HS-5 (cell line): ENCODE results near the gene TSPAN8.
"Not testable (repeated sequence)": the region's sequence is repeated elsewhere in the genome, so short reads cannot be mapped to it uniquely, and the experiment has no call there.

ENCODE experiments used
- DNase-seq: peaks from one replicate; pipeline ENCODE4 v3.0.0-alpha.2; 2012; ENCODE audit warnings: low read depth

TSPAN8 gene

DNA sequence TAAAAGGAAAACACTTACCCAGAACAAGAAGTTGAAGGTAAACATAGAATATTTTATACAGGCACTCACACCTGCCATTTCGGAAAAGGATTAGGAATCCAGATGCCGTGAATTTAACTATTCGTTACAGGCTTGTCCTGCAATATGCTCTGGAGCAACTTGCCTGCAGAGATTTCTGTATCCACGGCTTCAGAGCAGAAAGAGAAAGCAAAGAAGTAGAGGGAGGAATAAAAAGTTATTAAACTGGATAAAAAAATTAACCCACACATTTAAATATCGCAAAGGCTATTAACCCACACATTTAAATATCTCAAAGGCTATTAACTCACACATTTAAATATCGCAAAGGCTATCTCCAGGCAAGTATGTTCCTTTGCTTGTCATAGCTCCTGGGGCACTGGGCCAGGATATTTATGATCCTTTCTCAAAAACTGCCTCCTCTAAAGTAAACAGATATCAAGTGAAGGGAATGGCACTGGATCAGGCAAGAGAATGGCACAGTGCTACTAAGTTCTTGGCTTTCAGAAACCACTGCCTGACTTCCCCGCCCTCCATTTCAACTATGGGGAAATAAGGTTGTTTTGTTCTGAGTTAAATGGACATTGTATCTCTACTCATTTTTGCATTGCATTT, at the start of gene TSPAN8:
Gene TSPAN8 (minus strand): TSS at position 399 of the 633 bp plus-strand sequence. CDS start 321 bp downstream, at position 78.
- no peak for DNase-seq

DNA sequence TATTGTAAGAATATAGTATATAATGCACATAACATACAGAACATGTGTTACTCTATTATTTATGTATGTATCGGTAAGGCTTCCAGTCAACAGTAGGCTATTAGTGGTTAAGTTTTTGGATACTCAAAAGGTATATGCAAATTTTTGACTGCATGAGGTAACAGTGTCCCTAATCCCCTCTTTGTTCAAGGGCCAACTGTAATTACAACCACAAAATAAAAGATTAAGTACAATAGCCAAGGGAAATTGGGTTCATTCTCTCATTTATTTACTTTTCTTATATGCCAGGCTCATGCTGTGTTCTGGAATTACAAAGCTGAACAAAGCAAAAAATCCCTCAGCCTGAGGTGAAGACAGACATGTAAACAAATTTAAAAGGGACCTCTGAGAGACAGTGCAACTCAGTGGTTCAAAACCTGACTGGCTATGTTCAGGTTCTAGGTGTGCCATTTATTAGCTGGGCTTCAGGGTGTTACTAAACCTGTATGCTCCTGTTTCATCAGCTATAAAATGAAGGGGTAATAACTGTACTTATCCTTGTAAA, 43.4 kb upstream of the TSPAN8 start:
- DNase-seq = no peak

DNA sequence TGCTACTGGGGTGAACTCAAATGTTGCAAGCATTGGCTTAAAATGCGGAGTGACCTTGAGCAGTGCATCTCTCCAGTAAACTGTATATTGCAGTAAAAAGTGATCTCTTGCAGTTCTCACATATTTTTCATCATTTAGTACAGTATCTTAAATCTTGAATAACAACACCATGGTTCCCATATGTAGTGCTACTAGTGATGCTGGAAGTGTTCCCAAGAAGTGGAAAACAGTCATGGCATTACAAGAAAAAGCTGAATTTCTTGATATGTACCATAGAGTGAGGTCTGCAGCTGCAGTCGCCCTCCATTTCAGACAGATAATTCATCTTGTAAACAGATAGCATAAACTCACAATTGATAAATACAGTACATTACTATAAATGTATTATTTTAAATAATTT, 42.9 kb upstream of the TSPAN8 start:
- no peak for DNase-seq

DNA sequence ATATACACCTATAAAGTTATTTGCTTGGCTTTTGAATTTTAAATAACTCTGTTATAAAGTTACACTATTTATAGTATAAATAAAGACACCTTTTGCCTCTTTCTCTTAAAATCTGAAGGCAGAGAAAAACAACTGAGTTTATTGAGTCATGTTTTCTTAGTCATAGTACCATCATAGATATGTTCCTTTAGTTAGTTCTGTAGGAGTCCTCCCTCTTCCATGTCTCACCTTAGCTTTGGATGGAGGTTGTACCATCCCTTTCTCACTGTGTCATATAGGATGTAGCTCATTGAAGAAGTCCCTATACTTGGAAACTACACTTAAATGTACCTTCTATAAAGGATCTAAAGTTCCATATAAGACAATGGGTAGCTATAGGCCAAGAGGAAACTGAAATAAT, 39.7 kb upstream of the TSPAN8 start:
- DNase-seq = no peak

DNA sequence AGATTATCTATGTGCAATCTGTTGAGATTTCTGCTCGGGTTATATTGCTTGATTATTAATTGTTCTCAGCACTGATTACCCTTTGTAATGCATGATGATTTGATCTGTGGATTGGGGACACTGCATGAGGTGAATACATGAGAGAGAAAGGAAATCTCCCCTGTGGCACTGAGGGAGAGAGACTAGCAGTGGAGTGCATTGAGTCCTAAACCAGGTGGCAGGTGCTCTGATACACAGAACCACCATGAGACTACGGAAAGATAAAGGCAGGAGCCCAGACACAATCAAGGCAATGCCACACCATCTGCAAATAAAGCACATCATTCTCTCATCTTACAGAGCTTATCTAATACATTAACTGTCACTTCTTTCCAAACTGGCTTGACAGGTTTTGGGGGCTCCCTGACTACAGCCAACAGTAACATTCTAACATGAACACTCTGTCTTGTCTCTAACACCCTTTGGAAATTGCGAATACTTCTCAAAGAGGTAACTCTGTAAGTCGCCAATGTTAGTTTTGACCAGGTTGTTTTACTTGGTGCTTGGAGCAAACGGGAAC, 37.6 kb upstream of the TSPAN8 start:
- DNase-seq = no peak

DNA sequence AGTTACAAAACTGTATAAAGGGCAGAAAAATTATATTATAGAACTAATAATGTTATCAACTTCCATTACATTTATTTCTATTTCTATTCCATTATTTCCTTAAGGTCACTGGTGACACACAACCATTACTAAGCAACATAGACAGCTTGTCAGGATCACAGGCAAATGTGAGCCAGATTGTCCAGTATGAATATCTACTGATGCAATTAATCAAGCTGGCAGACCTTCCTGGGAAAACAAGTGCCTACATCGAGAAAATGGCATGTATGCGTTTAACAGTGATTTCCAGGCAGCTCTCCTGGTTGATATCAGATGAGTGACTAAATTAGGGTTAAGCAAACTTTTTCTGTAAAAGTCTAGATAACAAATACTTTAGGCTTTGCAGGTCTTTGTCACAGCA, 36.9 kb upstream of the TSPAN8 start:
- DNase-seq = no peak

DNA sequence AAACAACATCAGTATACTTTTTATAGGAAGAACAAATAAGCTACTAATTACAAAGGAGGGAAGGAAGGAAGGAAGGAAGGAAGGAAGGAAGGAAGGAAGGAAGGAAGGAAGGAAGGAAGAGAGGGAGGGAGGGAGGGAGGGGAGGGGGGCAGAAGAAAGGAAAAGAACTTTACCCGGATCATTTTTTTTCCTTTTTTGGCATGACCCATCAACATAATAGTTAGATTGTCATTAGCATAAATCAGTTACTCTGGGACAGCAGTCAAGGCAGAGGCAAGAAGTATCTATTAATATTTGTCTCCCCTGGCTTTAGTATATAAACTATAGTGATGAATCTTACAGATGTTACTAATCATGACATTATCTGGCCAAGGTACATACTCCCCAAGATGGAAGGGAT, 35.2 kb upstream of the TSPAN8 start:
- DNase-seq = no peak

DNA sequence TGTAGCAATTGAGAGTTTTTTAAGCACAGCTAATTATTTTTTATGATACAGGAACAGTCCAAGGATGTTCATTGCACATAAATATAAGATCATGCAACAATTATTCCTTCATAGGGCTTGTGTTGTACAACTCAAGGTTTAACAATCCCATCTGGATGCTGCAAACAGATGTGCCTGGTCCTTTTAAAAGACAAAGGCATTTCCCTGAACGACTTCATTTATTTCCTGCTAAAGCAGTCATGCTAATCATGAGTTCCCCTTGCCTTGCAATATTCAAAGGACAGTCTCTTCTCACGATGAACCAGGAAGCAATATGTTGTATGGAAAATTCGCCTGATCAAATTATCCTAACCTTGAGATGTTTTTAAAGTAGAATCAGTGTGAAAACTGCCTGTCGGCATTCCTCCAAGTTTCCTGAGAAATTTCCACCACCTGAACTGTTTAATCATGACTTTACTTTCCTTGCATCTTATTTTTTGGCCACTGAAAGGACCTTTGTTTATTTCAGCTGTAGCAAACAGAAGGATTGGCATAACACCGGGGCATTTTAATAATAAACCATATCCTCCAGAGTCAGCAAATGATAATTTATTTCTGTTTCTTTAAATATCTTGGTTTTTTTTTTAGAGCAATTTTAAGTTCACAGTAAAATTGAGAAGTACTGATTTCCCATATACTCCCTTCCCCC, 33.9 kb upstream of the TSPAN8 start:
- no peak for DNase-seq

DNA sequence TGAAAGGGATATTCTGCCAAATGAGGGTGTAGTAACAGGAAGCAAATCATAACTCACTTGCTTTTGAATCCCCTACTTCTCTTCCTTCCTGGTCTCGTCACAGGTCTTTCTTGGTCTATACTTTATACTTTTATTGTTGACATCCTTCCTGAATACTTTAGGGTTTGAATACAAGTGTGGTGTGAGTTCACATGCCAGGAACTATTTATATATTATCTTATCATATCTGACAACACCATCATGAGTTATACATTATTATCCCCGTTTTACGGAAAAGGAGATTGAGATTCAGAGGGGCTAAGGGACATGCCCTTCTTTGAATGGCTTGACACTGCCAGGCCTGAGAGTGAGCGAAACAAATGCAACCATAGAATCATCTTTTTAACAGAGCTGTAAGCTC, 33.0 kb upstream of the TSPAN8 start:
- DNase-seq = no peak

DNA sequence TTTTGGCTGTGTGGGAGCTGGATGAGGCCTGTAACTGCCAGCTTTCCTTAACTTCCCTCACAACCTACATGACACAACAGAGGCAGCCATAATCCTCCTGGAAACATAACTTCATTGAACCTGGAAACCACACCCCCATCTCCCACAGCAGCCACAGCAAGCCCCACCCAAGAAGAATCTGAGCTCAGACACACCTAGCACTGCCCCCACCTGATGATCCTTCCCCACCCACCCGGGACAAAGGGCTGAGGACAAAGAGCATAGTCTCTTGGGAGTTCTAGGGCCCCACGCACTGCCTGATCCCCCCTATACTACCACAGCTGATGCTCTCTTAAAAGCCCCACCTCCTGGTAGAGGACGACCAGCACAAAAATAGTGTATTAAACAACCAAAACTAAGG, 29.6 kb upstream of the TSPAN8 start:
- DNase-seq = no peak

DNA sequence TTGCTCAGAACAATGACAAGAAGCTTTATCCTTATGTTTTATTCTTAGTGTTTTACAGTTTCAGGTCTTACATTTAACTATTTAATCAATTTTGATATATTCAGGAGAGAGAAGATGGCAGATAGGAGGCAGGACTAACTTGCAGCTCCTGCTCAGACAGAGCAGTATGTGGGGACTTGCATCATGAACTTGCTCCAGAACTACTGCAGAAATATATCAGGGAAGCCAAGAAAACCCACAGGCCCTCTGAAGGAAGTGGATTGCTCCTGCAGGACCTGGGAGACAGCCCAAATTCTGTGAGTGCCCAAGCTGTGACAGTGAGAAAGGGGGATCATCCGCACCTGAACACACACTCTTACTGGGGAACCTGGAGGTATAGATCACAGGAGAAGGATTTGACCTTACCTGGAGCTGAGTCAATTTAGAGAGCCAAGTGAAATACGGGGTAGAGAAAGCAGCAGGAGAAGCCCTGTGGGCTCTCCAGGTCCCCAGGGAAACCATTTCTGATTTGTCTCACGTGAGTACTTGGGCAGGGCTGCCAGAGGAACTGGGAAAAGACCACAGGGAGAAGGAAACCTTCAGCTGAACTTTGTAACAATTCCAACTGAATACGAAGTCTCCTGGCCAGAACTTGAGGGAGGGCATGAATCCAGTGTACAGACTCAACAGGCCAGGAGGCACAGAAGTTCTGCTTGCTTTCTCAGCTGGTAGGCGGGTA, 28.9 kb upstream of the TSPAN8 start:
- no peak for DNase-seq

DNA sequence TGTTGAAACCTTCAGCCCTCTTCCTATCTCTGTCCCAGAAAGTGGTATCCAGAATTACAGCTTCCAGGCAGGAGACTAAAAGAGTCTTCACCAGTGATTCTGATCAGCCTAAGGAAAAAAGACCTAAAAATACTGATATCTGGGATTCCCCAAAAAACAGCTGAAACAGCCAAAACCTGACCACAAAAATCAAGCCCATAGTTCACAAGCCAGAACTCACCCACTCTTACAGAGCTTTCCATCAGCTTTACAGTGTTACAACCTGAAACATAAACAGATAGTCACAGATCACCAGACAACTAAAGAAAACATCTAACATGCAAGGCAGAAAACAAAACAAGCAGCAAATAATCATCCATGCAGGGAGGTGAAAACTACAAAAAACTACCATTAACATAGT, 26.0 kb upstream of the TSPAN8 start:
- no peak for DNase-seq

DNA sequence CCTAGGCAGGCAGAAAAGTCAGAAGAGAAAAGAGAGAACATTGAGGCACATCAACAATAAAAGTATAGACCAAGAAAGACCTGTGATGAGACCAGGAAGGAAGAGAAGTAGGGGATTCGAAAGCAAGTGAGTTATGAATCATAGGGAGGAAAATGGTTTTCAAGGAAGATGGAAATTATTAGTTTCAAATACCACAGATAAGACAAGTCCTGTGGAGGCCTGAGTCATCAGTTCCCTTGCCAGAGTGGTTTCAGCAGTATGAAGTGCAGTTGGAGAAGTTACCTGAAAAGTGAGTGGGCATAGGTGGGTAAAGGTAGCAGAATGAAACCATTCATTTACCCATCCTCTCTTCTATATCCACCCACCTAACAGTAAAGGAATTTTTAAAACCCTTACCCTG, 25.2 kb upstream of the TSPAN8 start:
- peak; percentile 48 for DNase-seq

DNA sequence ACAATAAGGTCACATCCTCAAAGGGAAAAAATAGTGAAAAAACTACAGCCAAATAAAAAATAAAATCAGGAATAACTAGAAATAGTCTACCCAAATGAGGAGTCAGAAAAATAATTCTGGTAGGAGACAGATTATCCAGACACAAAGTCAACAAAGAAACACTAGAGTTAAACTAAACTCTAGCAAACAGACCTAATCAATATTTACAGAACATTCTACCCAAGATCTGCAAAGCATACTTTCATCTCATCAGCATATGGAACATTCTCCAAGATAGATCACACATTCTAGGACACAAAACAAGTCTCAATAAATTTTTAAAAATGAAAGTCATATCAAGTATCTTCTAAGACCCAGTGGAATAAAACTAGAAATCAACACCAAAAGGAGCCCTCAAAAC, 20.4 kb upstream of the TSPAN8 start:
- DNase-seq = no peak

DNA sequence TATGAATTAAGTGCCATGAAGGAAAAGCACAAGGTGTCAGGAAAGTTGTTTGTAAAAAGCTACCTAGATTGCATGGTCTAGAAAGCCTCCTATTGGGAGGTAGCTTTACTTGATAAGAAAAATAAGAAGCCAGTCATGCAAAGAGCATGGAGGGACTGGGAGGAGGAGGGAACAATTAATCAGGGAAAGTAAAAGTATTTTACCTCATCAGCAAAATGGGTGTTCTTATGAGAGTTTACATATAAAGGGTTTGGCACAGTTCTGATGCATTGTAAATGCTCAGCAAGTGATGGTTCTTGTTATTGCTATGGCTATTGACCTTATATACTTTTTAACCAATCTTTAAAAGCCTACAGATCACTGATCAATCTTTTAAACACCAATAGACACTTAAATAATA, 17.0 kb upstream of the TSPAN8 start:
- DNase-seq = no peak

DNA sequence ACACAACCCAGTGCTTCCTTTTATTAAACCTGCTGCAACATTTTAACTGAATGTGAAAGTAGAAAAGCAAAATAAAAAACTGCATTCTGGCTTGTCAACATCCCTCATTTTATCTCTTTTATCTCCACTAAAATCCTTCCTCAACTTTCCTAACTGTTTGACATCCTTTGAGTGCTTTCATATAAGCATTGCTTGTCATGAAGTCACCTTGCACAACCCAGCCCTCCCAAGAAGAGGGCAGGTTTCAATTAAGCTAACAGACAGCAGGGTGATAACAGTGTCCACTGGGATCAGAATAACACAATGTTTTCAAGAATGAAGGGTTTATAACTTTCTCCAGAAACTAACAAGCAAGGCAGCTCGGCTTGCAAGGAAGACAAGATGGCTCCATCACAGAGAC, 16.3 kb upstream of the TSPAN8 start:
- no peak for DNase-seq

DNA sequence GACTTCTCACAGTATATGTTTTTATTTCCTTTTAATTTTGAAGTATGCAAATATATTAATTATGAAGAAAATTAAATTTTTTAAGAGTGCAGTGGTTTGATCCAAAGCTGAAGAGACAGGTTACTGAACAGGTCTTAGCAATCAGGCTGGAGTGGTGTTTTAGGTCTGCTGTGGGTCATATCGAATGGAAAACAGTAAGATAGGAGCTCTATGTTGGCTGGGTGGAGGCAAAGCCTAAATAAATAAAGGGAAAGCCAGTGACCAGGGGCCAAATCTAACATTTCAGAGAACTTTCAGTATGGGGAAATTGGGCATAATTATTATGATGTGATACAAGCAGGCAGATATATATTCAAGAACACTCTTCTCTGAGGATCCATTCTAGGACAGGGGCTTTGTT, 12.7 kb upstream of the TSPAN8 start:
- no peak for DNase-seq

DNA sequence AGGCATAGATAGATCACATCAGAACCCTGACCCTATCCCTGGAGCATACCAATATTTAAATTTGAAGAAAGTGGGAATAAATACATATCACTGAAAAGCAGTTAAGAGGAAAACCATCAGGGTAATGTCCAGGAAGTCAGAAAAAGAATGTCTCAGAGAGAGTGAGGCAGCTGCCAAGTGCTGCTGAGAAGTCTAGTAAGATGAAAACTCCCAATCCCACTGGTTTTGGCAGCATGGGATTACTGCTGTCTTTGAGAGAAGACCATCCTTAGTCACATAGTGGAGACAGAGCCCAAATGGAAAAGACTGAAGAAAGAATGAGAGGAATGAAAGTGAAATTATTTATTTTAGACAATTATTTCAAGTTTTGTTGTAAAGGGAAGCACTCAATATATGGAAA, 11.5 kb upstream of the TSPAN8 start:
- DNase-seq = no peak

DNA sequence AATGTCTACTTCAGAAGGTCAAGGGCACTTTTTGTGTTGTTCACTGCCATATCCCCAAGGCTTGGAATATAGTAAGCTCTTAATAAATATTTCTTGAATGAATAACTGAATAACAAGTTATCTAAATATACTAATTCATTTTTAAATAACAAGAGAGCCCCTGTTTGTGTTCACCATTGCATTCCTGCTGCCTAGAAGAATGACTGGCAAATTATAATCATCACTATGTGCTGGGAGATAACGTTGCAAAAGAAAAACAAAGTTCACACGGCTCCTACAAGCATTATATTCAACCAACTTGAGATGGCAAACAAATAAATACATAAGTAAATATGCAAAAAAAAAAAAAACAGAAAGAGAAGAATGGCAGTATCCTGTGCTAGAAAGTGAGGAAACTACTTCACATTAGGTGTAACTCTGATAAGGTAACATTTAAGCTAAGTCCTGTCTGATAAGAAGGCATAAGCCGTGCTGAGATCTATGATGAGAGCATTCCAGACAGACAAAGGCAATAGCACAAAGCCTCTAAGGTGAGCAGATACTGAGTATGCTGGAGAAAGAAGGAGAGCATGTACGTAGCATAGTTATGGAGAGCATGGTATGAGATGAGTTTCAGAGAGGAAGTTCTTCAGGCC, 9.2 kb upstream of the TSPAN8 start:
- DNase-seq = no peak

DNA sequence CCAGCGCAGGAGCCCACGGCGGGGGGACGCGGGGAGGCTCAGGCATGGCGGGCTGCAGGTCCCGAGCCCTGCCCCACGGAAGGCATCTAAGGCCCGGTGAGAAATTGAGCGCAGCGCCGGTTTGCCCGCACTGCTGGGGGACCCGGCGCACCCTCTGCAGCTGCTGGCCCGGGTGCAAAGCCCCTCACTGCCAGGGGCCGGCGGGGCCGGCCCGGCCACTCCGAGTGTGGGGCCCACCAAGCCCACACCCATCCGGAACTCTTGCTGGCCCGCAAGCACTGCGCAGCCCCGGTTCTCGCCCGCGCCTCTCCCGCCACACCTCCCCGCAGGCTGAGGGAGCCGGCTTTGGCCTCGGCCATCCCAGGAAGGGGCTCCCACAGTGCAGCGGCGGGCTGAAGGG, 8.5 kb upstream of the TSPAN8 start:
- DNase-seq = no peak

DNA sequence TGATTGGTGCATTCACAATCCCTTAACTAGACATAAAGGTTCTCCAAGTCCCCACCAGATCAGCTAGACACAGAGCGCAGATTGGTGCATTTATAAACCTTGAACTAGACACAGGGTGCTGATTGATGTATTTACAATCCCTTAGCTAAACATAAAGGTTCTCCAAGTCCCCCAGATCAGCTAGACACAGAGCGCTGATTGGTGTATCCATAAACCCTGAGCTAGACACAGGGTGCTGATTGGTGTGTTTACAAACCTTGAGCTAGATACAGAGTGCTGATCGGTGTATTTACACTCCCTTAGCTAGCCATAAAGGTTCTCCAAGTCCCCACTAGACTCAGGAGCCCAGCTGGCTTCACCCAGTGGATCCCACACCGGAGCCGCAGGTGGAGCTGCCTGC, 8.0 kb upstream of the TSPAN8 start:
- not testable (repeated sequence) for DNase-seq

DNA sequence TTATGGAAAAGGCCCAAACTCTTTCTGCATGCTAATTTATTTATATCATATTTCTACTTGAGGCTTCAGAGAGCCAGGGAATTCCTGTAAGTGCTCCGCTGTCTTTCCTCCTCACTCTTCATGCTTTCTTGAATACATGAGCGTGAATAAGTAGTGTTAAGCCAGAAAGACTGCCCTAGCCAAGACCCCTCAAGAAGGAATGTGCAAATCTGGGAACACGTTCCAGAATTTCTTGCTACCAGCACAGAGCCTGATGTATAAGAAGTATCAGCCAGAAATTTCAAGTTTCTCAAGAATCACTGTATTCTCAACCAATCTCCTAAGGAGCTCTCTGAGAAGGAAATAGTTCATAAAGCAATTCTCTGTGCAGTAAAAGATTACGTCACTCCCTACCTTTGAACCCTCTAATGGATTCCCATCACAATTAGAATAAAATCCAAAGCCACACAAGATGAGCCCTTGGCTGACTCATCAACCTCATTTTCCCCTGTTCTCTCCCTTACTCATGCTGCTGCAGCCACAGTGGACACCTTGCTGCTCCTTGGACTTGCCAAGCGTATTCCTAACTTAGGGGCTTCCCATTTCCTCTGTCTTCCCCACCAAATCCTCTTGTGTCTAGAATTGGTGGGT, 6.9 kb upstream of the TSPAN8 start:
- no peak for DNase-seq
